ENCODE data around the gene SLC1A7. TPM values are rescaled to one million over a fixed set of nuclear protein-coding genes. Genes with fewer than 3 reads are reported as not detected.

The SLC1A7 gene
- total and polyA plus RNA-seq, 4 donors = 0.21 to 0.67 (median 0.43) TPM

GRCh38 chr1:53108646-53109580, 33.5 kb downstream of the SLC1A7 start:
- no peak for DNase-seq (ENCODE audit: low spot score)
- H3K4me1 ChIP-seq (ENCODE audit: control insufficient read depth in 4 of 4, insufficient read depth in 4 of 4, low read length in 3 of 4) = peaks cover 0 to 15% (median 7%) of the 10 kb centered on the region in 4 donors
- H3K4me3 ChIP-seq (ENCODE audit: low read depth in 1 of 3, low read length in 3 of 3) = no peak overlapping the region
- no peak overlapping the region for H3K9ac ChIP-seq (ENCODE audit: low read depth in 1 of 2, low read length in 2 of 2)
- peak; percentile 35 for TF ChIP-seq SP1 (IDR thresholded peaks at IDR 0.05)
- no peak for TF ChIP-seq GABPA (IDR thresholded peaks at IDR 0.05 in 1 of 2, conservative IDR thresholded peaks at IDR 0.05 in 1 of 2)
- TF ChIP-seq MAX (IDR thresholded peaks at IDR 0.05) = no peak
- no peak for TF ChIP-seq HNF4G (IDR thresholded peaks at IDR 0.05)
- peak; percentile 42 to 61 for TF ChIP-seq RXRA (IDR thresholded peaks at IDR 0.05)
- 80% methylated on average over 14 of the region's 14 CpGs for WGBS
- H3K36me3 ChIP-seq (ENCODE audit: control insufficient read depth in 4 of 4, insufficient read depth in 3 of 4, low read depth in 1 of 4, low read length in 3 of 4) = no peaks in the 10 kb centered on the region
- H3K27me3 ChIP-seq (ENCODE audit: control insufficient read depth in 4 of 4, insufficient read depth in 4 of 4, low read length in 3 of 4) = no peaks in the 10 kb centered on the region
- H3K9me3 ChIP-seq (ENCODE audit: control insufficient read depth in 4 of 4, low read length in 3 of 4) = no peaks in the 10 kb centered on the region
- H3K27ac ChIP-seq (ENCODE audit: low read depth in 1 of 2, low read length in 2 of 2) = no peak overlapping the region

- Histone ChIP-seq H3K27me3 (ENCODE audit: control insufficient read depth in 4 of 4, insufficient read depth in 4 of 4, low read length in 3 of 4) (no peaks in the 10 kb centered on the region), H3K27ac (ENCODE audit: low read depth in 1 of 2, low read length in 2 of 2) (no peak overlapping the region), H3K4me1 (ENCODE audit: control insufficient read depth in 4 of 4, insufficient read depth in 4 of 4, low read length in 3 of 4) (peaks cover 0 to 15% (median 7%) of the 10 kb centered on the region in 4 donors), H3K4me3 (ENCODE audit: low read depth in 1 of 3, low read length in 3 of 3) (no peak overlapping the region), H3K9me3 (ENCODE audit: control insufficient read depth in 4 of 4, low read length in 3 of 4) (no peaks in the 10 kb centered on the region), H3K36me3 (ENCODE audit: control insufficient read depth in 4 of 4, insufficient read depth in 3 of 4, low read depth in 1 of 4, low read length in 3 of 4) (no peaks in the 10 kb centered on the region), H3K9ac (ENCODE audit: low read depth in 1 of 2, low read length in 2 of 2) (no peak overlapping the region)
- WGBS = 53% methylated on average over 15 of the region's 15 CpGs
- TF ChIP-seq ATF3 (IDR thresholded peaks at IDR 0.05) (no peak), NR2F2 (IDR thresholded peaks at IDR 0.05) (no peak), SP1 (IDR thresholded peaks at IDR 0.05) (no peak), RXRA (IDR thresholded peaks at IDR 0.05) (no peak), TAF1 (conservative IDR thresholded peaks at IDR 0.05) (no peak), FOXA1 (IDR thresholded peaks at IDR 0.05) (no peak), HNF4G (IDR thresholded peaks at IDR 0.05) (no peak), FOXA2 (IDR thresholded peaks at IDR 0.05) (no peak), REST (IDR thresholded peaks at IDR 0.05) (no peak), MAX (IDR thresholded peaks at IDR 0.05) (no peak), HNF4A (conservative IDR thresholded peaks at IDR 0.05) (no peak), JUND (IDR thresholded peaks at IDR 0.05) (no peak), GABPA (IDR thresholded peaks at IDR 0.05 in 1 of 2, conservative IDR thresholded peaks at IDR 0.05 in 1 of 2) (no peak), YY1 (IDR thresholded peaks at IDR 0.05) (no peak), RAD21 (IDR thresholded peaks at IDR 0.05) (no peak), EGR1 (IDR thresholded peaks at IDR 0.05; ENCODE audit: low read depth in 2 of 2) (no peak)
- TF ChIP-seq, protein P1, sequence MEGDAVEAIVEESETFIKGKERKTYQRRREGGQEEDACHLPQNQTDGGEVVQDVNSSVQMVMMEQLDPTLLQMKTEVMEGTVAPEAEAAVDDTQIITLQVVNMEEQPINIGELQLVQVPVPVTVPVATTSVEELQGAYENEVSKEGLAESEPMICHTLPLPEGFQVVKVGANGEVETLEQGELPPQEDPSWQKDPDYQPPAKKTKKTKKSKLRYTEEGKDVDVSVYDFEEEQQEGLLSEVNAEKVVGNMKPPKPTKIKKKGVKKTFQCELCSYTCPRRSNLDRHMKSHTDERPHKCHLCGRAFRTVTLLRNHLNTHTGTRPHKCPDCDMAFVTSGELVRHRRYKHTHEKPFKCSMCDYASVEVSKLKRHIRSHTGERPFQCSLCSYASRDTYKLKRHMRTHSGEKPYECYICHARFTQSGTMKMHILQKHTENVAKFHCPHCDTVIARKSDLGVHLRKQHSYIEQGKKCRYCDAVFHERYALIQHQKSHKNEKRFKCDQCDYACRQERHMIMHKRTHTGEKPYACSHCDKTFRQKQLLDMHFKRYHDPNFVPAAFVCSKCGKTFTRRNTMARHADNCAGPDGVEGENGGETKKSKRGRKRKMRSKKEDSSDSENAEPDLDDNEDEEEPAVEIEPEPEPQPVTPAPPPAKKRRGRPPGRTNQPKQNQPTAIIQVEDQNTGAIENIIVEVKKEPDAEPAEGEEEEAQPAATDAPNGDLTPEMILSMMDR (IDR thresholded peaks at IDR 0.05; ENCODE audit: low read depth, low read length, missing input control) = no peak
- TF ChIP-seq, protein P2, sequence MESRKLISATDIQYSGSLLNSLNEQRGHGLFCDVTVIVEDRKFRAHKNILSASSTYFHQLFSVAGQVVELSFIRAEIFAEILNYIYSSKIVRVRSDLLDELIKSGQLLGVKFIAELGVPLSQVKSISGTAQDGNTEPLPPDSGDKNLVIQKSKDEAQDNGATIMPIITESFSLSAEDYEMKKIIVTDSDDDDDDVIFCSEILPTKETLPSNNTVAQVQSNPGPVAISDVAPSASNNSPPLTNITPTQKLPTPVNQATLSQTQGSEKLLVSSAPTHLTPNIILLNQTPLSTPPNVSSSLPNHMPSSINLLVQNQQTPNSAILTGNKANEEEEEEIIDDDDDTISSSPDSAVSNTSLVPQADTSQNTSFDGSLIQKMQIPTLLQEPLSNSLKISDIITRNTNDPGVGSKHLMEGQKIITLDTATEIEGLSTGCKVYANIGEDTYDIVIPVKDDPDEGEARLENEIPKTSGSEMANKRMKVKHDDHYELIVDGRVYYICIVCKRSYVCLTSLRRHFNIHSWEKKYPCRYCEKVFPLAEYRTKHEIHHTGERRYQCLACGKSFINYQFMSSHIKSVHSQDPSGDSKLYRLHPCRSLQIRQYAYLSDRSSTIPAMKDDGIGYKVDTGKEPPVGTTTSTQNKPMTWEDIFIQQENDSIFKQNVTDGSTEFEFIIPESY (IDR thresholded peaks at IDR 0.05) = no peak
- DNase-seq (ENCODE audit: low spot score) = no peak
Measured at GRCh38 chr1:53107570-53108322, 34.7 kb downstream of the SLC1A7 start.
